Natural killer cell (primary cell): ENCODE data around the gene NTM. TPM values are rescaled to one million over a fixed set of nuclear protein-coding genes. Genes with fewer than 3 reads are reported as not detected.

Experiments used
- ATAC-seq, 3 donors: fragments of 150-1000 bp in 2 of 3; fragments of 200-7000 bp in 1 of 3; cut with Tn5 transposase; 1 replicate in 1 of 3; 2 replicates in 2 of 3; pipeline ENCODE4 v1.10.0; 2021; ENCODE audit warnings: mild to moderate bottlenecking in 2 of 3, moderate library complexity in 2 of 3
- DNase-seq, 2 donors: peaks; one replicate each; pipeline versions ENCODE4 v3.0.0 to v3.0.0-alpha.2; 2013 to 2021; ENCODE audit warnings: mixed read lengths in 1 of 2
- H3K27ac ChIP-seq: one replicate; pipeline ENCODE4 v1.5.1; 2013; ENCODE audit warnings: mild to moderate bottlenecking, low read length
- H3K27me3 ChIP-seq: one replicate; pipeline ENCODE4 v1.6.1; 2013; ENCODE audit warnings: low read length; ENCODE audit not compliant: control insufficient read depth, insufficient read depth
- H3K36me3 ChIP-seq: one replicate; pipeline ENCODE4 v1.6.1; 2013; ENCODE audit warnings: low read length; ENCODE audit not compliant: control insufficient read depth, insufficient read depth
- H3K4me1 ChIP-seq: one replicate; pipeline ENCODE4 v1.6.1; 2013; ENCODE audit warnings: low read length; ENCODE audit not compliant: control insufficient read depth, insufficient read depth
- H3K4me3 ChIP-seq: one replicate; pipeline ENCODE4 v1.5.1; 2013; ENCODE audit warnings: low read length
- H3K9me3 ChIP-seq: one replicate; pipeline ENCODE4 v1.6.1; 2013; ENCODE audit warnings: low read length; ENCODE audit not compliant: control insufficient read depth, insufficient read depth
- H3K27ac Mint-ChIP-seq, 2 donors: one replicate each; pipeline ENCODE4 v1.8.0; 2022; ENCODE audit warnings: mild to moderate bottlenecking in 2 of 2, mixed read lengths in 2 of 2, moderate library complexity in 1 of 2
- H3K27me3 Mint-ChIP-seq, 2 donors: one replicate each; pipeline ENCODE4 v1.8.0; 2022; ENCODE audit warnings: low read depth in 2 of 2, mixed read lengths in 2 of 2
- H3K36me3 Mint-ChIP-seq: one replicate; pipeline ENCODE4 v1.8.0; 2022; ENCODE audit warnings: mixed read lengths
- H3K4me1 Mint-ChIP-seq, 2 donors: one replicate each; pipeline ENCODE4 v1.8.0; 2022; ENCODE audit warnings: mixed read lengths in 2 of 2
- H3K4me3 Mint-ChIP-seq: one replicate; pipeline ENCODE4 v1.8.0; 2022; ENCODE audit warnings: mild to moderate bottlenecking, moderate library complexity, mixed read lengths
- H3K9me3 Mint-ChIP-seq, 2 donors: one replicate each; pipeline ENCODE4 v1.8.0; 2022; ENCODE audit warnings: mixed read lengths in 2 of 2
- WGBS: methylation state at CpG from one replicate; pipeline ENCODE4 v1.1.7; 2013; ENCODE audit warnings: missing lambda C conversion rate; ENCODE audit not compliant: insufficient coverage; 5-methylcytosine and 5-hydroxymethylcytosine counted together
- intact Hi-C: fragments of 100-400 bp; cut with micrococcal nuclease; formaldehyde crosslinking; loops from one replicate; pipeline ENCODE4 v1.14.2; 2022
- total RNA-seq, 4 donors: library from RNA; stranded (reverse); fragments of 120-200 nt in 1 of 4; gene quantifications; one replicate each; pipeline versions ENCODE4 v1.2.3 to v1.2.4, GENCODE V29; 2013 to 2022
- TF ChIP-seq, protein P1 (sequence below): fragments of 200-600 bp; IDR thresholded peaks from one replicate; pipeline ENCODE4 v1.8.0; 2022; ENCODE audit warnings: antibody characterized with exemption

The NTM gene
- total RNA-seq, 3 donors from 2014 or later (not counting 1 experiment from before 2014, with no cell fraction given): not detected

- Histone ChIP-seq H3K4me3 (no peak overlapping the region), H3K27me3 (no peaks in the 10 kb centered on the region), H3K27ac (no peak overlapping the region), H3K4me1 (no peaks in the 10 kb centered on the region), H3K9me3 (no peaks in the 10 kb centered on the region), H3K36me3 (no peaks in the 10 kb centered on the region)
- Mint-ChIP-seq H3K4me1 (no peaks in the 10 kb centered on the region), H3K27me3 (peaks cover 0 to 6% of the 10 kb centered on the region in 2 donors), H3K9me3 (no peaks in the 10 kb centered on the region), H3K4me3 (no peak overlapping the region), H3K27ac (no peak overlapping the region), H3K36me3 (no peaks in the 10 kb centered on the region)
- DNase-seq: no peak
- ATAC-seq: no peak
- TF ChIP-seq, protein P1, sequence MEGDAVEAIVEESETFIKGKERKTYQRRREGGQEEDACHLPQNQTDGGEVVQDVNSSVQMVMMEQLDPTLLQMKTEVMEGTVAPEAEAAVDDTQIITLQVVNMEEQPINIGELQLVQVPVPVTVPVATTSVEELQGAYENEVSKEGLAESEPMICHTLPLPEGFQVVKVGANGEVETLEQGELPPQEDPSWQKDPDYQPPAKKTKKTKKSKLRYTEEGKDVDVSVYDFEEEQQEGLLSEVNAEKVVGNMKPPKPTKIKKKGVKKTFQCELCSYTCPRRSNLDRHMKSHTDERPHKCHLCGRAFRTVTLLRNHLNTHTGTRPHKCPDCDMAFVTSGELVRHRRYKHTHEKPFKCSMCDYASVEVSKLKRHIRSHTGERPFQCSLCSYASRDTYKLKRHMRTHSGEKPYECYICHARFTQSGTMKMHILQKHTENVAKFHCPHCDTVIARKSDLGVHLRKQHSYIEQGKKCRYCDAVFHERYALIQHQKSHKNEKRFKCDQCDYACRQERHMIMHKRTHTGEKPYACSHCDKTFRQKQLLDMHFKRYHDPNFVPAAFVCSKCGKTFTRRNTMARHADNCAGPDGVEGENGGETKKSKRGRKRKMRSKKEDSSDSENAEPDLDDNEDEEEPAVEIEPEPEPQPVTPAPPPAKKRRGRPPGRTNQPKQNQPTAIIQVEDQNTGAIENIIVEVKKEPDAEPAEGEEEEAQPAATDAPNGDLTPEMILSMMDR: no peak
- WGBS: 85% methylated on average over 7 of the region's 7 CpGs
- intact Hi-C loops: no loop called here
These were observed 166.8 kb downstream of the NTM start for GRCh38 chr11:131537196-131537595.

GRCh38 chr11:131537748-131538147 lies 167.3 kb downstream of the NTM start:
- Mint-ChIP-seq H3K27me3 (peaks cover 0 to 6% of the 10 kb centered on the region in 2 donors), H3K27ac (no peak overlapping the region), H3K4me1 (no peaks in the 10 kb centered on the region), H3K4me3 (no peak overlapping the region), H3K36me3 (no peaks in the 10 kb centered on the region), H3K9me3 (no peaks in the 10 kb centered on the region)
- DNase-seq (no peak), ATAC-seq (no peak)
- H3K36me3 ChIP-seq: no peaks in the 10 kb centered on the region
- no peak overlapping the region for H3K27ac ChIP-seq
- no peaks in the 10 kb centered on the region for H3K9me3 ChIP-seq
- 51% methylated on average over 6 of the region's 6 CpGs for WGBS
- no peaks in the 10 kb centered on the region for H3K4me1 ChIP-seq
- TF ChIP-seq, protein P1: no peak
- intact Hi-C loops: no loop called here
- no peaks in the 10 kb centered on the region for H3K27me3 ChIP-seq
- no peak overlapping the region for H3K4me3 ChIP-seq

DNA sequence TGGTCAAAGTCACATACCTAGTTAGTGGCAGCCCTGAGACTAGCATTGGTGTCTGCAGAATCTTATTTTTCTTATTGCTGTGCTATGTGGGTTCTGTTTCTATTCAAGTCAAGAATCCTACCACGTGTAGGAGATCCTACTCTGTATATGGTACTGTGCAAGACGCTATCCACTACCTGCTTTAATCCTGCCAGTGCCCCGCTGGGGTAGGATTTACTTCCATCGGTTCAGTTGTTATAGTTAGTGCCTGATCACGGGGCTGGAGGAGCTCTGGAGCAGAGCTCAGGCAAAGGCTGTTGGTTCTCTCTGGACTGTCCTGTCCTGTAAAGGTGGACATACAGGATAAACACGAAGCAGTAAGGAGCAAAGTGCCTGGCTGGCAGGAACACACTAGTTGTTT lies 167.9 kb downstream of the NTM start:
- H3K27ac Mint-ChIP-seq: no peak overlapping the region
- TF ChIP-seq, protein P1: no peak

GRCh38 chr11:131540676-131541075 lies 170.3 kb downstream of the NTM start:
- no peaks in the 10 kb centered on the region for H3K9me3 Mint-ChIP-seq
- H3K27me3 Mint-ChIP-seq: peaks cover 0 to 8% of the 10 kb centered on the region in 2 donors
- intact Hi-C loops: no loop called here
- WGBS: 88% methylated on average over 3 of the region's 3 CpGs
- no peak overlapping the region for H3K4me3 Mint-ChIP-seq
- H3K36me3 ChIP-seq: no peaks in the 10 kb centered on the region
- no peak overlapping the region for H3K27ac ChIP-seq
- no peaks in the 10 kb centered on the region for H3K36me3 Mint-ChIP-seq
- no peaks in the 10 kb centered on the region for H3K9me3 ChIP-seq
- H3K27me3 ChIP-seq: no peaks in the 10 kb centered on the region
- TF ChIP-seq, protein P1: no peak
- DNase-seq (no peak), ATAC-seq (no peak)
- H3K27ac Mint-ChIP-seq: no peak overlapping the region
- H3K4me1 Mint-ChIP-seq: no peaks in the 10 kb centered on the region
- H3K4me3 ChIP-seq: no peak overlapping the region
- H3K4me1 ChIP-seq: no peaks in the 10 kb centered on the region

More for the DNA sequence above, 167.9 kb downstream of the NTM start:
- Histone ChIP-seq H3K9me3 (no peaks in the 10 kb centered on the region), H3K36me3 (no peaks in the 10 kb centered on the region), H3K4me1 (no peaks in the 10 kb centered on the region), H3K4me3 (no peak overlapping the region), H3K27ac (no peak overlapping the region), H3K27me3 (no peaks in the 10 kb centered on the region)
- H3K4me1 Mint-ChIP-seq: no peaks in the 10 kb centered on the region
- H3K36me3 Mint-ChIP-seq: no peaks in the 10 kb centered on the region
- ATAC-seq (no peak), DNase-seq (no peak)
- H3K9me3 Mint-ChIP-seq: no peaks in the 10 kb centered on the region
- intact Hi-C loops: no loop called here
- H3K4me3 Mint-ChIP-seq: no peak overlapping the region
- peaks cover 0 to 6% of the 10 kb centered on the region in 2 donors for H3K27me3 Mint-ChIP-seq
- 77% methylated on average over 6 of the region's 6 CpGs for WGBS
